ENCODE results near the gene MED17.
A peak's percentile ranks its signal among the peaks of the same experiment; 100 is the strongest.

The MED17 gene

DNA sequence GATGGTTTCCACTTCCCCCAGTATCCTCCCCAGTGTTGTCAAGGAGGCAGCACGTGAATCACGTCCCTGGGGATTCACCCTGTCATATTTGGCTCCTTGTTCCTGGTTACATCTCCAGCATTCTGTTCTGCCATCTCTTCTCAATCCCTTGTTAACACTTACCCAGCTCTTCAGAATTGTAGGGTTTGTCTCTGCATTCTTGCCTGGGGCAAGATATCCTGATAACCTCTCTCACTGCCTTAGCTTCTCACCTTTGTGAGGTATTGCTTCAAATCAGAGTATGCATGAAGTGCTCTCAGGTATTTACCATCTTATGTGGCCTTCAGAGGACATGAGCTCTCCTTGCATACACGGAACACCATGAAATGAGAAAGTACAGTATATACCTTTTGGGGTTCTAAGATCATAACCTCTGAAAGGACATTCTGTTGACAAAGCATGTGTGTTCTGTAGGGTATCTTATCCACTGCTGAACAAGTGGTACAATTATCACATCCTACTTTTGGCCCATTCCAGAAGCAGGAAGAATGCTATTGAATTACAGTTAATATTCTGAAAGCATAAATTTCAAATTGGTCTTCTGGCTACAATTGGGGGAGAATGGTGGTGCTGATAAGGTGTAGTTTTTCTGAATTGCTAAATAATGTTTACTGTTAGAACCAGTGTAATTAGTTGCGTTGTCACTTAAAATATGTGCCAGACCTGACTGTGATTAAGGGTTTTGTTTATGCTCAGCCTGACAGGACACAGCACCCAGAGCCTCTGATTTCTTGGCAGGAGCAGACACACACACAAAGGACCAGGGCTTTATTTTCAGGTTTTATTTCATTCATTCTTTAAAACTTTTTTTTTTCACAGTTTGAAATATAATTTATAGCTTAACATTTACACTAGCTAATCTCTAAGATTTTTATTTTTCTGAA lies 33.6 kb downstream of the MED17 start:
- peak; percentile 66 for DNase-seq

DNA sequence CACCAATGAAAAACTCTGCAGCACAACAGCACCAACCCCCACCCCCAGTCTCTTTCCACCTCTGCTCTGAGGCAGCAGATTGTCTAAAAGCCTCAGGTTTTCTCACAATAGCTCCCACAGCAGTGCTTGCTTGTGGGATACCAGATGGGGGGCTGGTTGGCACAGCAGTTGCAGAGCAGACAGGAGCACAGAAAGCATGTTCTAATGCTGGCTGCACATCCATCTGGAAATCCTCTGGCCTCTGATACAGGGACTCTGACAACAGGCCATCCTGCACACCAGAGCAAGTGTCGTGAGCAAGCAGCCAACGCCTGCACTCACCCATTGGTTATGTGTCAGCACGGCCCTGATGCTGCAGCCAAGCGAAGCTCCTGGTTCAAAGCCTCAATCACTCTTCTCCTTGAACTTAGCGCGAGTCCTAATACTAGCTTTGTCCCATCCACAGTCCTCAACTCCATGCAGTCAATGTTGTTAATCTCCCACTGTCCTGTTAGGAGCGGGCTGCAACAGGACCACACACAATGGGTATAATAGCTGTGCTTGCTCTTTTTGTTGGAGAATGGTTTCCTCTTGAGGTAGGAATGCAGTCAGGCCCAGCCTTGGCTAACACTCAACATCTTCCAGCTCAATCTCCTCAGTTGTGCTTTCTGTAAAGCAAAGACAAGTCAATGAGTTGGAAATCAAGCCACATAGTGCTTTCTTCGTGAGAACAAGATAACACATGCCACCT lies 36.0 kb downstream of the MED17 start:
- no peak for DNase-seq

DNA sequence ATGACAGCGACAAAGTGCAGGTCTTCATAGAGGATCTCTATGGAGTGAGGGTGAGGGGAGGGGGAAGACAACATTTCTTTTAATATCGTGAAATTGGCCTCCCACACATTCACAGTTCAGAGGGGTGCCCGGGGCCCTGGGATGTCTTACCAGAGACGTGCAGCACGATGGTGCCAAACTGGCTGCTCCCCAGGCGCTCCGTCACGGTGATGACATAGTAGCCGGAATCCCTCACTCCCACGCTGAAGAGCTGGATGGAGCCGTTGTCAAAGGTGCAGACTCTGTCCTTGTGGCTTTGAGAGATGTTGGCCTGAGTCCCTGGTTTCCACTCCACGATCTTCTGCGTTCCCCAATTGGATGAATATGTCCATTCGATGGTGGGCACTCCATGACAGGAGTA lies 36.8 kb downstream of the MED17 start:
- DNase-seq, result no peak

DNA sequence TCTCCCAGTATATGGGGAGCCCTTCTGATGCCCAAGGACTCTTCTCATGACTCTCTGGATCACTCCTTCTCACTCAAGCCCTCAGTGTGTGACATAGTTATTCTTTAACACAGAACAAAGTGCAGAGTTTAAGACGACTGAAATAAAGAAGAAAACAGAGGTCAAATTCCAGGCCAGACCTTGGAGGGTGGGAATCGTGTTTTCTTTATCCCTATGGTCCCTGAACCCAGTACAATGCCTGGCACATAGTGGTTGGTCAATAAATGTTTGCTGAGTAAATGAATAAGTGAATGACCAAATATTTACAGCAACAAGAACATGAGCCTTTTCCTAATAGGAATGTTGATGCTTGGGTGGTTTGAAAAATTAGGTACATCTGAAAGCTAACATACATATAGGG lies 37.5 kb downstream of the MED17 start:
- no peak for DNase-seq

DNA sequence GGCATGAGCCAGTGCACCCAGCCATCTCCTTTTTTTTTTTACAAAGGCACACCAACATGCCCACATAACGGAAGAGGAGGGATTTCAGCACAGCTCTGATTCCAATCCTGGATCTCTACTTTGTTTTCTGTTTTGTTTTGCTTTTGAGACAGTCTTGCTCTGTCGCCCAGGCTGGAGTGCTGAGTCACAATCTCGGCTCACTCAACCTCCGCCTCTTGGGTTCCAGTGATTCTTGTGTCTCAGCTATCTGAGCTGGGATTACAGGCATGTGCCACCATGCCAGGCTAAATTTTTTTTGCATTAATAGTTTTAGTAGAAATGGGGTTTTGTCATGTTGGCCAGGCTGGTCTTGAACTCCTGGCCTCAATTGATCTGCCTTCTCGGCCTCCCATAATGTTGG lies 38.3 kb downstream of the MED17 start:
- DNase-seq, result no peak

DNA sequence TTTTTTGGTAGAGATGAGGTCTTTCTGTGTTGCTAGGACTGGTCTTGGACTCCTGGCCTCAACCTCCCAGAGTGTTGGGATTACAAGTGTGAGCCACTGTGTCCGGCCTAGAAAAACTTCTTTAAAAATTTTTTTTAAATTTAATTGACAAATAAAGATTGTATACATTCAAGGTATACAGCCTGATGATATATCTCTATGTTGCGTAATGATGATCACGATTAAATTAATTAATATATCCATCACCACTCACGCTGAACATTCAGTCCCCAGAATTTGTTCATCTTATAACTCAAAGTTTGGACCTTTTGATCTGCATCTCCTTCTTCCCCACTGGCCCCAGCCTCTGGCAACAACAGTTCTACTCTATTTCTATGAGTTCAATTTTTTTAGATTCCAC lies 39.1 kb downstream of the MED17 start:
- DNase-seq, result no peak

DNA sequence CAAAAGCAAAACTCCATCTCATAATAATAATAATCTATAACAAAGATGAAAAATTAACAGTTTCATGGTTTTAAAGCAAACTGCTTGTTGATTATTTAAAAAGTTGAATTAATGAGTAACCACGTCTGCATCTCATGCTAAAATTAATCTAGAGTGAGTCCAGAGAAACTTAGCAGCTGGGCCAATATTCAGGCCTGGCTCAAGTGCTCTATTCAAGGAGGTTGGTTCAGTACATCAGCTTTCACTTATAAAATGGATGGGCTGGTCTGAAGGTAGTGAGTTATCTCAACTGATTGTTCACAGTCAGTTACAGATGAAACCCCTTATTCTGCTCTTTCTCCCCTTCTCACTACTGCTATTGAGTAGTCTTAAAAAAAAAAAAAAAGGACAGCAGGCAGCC lies 43.3 kb downstream of the MED17 start:
- DNase-seq, result no peak

DNA sequence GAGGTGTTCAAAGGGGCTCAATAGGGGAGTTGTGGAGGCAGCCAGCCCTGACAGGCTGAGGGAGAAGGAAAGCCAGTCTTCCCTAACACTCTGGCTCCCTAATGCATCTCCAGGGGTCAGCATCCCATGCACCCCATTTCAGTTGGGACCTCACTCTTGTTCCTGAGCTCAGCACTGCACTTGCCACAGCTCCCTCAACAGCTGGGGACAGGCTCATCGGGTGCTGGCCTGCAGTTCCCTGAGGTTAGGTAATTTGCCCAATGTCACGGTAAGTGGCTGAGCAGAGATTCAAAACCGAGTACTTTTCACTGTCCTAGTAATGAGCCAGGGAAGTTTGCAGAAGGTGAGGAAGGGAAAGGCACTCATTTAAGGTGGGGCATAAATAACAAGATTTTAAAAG lies 45.5 kb downstream of the MED17 start:
- DNase-seq, result no peak

DNA sequence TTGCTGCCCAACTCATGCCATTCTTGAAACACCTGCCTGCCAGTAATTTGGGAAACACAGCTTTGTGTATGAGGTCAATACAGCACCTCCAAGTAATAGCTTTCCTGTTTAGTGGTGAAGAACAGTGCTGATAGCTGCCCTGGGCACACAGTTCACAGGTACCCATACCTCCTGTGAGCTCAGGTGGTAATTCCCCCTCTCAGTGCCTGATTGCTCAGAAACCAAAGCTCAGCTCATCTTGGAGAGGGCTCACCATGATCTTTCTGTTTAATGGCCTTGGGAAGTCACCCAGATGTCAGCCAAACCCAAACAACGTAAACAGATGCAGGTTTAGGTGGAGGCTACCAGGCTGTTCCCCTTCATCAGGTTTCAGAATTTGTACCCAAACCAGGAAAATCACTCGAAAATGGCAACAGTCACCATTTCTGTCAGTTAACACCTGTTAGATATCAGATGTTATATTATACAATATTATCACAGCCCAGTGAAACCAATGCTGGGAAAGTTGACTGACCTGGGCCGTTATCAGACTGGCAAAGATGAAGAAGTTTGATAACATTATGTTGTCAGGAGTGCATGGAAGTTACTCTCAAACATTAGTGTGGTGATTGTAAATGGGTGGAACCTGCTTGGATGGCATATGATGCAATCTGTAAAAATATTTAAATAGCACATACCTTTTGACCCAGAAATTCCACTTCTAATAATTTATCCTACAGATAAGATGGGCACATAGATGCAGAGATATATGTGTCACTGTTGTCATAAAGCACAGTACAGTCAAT lies 47.5 kb downstream of the MED17 start:
- DNase-seq, result no peak

DNA sequence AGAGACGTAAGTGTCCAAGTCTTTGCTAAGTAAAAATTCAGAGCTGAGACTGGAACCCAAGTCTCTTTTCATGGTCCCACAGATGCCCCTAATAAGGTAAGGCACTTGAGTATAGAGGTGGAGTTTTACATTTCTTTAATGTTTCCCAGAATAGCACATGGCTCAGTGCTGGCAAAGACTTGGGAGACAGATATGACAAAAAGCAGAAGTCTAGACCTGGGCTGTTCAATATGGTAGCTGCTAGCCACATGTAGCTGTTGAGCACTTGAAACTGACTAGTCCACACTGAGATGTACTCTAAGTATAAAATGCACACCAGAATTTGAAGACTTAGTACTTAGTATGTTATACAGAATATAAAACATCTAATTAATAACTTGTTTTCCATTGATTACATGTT lies 48.7 kb downstream of the MED17 start:
- no peak for DNase-seq

DNA sequence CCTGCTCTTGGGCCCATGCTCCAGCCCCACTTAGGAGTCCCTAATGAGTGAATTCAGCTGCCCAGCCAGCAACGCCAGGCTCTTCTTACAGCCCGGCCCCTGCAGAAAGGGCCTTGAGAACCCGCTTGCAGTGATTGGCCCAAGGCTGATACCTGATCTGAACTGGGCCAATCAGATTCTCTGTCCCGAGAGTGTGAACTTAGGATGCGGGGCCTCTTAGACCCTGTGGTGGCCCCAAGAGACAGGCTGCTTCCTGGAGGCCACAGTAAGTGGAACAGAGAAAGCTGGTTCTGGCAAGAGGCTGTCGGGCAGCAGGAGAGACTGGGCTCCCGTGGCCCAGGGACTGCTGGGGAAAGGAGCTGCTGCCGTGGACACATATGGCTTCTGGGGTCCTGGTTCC lies 54.9 kb downstream of the MED17 start:
- peak; percentile 48 for DNase-seq

DNA sequence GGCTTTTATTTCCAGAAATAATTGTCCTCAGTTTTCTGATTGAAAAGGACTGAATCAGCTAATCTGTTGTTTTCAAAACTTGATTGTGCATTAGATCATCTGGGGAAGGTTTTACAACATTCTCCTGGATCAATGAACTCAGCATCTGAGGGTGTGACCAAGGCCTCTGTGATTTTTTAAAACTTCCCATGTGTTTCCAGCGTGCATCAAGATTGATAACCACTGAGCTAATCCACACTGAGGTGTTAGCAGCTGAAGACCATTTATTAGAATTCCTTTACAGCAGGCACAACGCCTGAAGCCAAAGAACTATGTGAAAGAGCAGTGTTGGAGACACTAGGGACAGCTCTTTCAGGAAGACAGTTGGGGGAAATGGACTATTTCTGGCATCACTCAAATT lies 56.1 kb downstream of the MED17 start:
- peak; percentile 57 for DNase-seq

DNA sequence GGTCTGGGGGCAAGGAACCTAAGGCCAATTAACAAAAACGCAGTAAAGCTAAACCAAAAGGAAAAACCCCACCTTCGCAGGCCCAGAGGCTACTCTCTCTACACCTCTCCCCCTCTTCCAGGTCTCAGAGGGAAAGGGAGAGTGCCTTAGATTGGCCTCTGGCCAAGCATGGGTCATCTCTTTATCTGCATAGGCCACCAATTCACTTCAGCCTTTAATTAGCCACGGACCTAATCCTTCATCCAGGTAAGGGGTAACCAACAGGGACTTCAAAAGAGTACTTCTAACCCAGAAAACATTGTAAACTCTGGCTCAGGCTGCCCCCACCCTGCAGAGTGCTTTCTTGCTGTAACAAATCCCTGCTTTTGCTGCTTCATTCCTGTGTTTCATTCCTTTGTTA lies 56.9 kb downstream of the MED17 start:
- DNase-seq, result peak; percentile 53

DNA sequence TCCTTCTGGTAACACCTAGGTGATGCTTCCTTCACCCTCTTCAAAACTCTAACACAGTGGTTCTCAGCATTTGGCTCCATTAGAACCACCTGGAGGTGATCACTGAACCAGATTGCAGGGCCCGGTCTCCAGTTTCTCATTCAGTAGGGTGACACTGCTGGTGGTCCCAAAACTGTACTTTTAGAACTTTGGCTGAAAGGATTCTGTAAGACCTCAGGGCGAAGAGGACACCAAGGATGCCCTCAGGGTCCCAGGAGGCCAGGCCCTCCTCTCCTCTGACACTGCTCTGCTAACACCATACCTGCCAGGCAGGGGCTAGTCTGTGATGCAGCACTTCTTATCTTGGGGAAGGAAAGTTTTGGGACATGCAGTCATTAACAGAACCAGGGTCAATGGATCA lies 57.4 kb downstream of the MED17 start:
- peak; percentile 50 for DNase-seq

DNA sequence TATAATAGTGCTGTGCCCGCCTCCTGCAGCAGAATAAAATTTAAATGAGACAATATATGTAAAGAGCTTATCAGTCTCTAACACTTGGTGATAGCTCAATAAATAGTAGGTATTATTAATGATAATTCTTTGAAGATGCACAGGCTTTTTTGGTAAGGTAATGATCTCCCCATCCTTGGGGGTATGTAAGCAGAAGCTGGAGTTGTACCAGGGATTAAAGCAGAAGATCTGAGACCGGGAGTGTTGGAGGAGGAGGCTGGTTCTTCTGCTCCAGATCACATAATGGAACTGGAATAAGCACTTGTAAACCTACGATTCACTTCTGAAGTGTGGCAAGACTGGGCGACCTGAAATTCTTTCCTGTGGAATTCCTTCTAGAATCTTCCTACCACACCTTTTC lies 58.0 kb downstream of the MED17 start:
- no peak for DNase-seq

DNA sequence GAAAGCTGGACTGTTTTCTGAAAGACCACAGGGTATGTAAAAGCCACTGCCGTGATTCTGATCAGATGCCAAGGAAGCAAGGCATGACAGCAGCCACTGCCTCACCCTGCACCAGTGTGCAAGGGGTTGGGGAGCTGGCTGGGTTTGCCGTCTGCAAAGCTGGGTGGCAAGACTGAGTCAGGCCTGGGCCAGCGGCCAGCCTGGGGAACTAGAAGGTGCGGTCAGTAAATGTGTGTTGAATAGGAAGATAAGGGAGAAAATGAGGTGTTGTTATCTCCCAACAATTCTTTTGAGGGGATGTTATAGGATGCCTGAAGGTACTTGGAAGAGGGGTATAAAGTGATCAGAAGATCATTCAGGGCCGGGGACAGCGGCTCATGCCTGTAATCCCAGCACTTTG lies 58.4 kb downstream of the MED17 start:
- DNase-seq, result peak; percentile 47

DNA sequence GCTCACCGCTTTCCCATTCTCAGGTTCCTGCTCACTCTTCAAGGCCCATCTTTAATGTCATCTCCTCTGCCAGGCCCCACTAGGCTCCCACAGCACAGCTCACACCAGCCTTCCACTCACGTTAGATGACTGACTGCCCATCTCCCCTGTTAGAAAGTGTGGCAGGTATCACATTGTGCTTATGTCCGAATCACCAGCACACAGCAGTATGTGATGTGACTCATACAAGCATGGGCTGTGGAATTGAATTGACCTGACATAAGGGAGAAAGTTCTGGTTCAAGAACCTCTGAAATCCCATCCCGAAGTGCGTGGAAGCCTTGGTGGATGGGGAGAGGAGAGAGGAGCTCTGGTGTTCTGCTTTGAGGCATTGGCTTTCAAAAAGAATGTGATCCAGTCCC lies 59.8 kb downstream of the MED17 start:
- DNase-seq, result peak; percentile 48

DNA sequence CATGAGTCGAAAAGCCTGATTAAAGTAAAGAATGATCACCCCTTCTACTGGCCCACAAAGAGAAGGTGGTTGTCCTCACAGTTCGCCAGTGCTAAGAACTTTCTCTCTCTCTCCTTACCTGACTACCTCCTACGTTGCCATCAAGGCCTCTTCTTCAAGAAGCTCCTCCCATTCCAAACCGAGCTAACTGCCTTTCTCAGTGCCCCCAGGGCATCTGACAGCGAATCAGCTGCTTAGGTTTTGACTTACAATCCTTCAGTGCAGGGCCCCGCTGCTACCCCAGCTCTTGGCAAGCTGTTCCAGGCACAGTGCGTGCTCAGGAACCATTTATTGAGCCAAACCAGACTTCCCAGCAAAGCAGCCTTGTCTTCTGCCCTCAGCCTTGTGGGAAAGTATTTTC lies 60.5 kb downstream of the MED17 start:
- DNase-seq, result peak; percentile 87

DNA sequence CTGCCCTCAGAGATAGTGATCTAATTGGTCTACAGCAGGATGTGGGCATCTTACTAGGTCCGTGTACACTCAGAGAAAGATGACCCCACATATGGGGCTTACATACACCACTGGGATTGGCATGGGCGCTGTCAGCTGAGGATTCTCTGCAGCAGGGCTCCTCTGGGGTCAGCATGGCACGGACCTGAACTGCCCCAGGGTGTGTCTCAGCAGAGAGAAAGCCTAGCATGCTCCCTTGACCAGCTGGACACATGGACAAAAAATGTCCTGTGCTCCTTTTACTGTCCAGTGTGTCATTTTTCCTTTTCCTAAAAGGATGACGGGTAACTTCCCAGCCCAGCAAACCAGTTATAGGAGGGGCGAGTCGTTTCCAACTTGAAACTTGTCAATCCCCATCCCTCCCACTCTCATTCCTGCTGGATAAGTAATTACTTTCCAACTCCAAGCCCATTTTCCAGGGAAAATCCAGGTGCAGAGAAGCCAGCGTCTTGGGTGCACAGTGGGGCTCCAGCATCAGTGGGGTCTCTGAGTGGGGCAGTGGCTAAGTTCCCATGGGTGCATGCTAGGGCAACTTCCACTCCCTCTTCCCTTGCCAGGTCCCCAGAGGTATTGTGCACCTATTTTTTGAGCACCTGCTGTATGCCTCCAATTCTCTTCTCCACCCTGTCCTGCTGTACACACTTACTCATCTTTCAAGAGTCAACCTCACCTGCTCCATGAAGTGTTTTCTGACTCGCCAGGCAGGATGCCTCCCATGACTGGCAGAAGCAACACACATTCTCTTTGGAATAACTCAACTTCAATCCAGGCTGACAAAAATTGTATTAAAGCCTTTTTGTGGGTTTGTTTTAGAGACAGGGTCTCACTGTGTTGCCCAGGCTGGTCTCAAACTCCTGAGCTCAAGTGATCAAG lies 61.4 kb downstream of the MED17 start:
- DNase-seq, result peak; percentile 51

DNA sequence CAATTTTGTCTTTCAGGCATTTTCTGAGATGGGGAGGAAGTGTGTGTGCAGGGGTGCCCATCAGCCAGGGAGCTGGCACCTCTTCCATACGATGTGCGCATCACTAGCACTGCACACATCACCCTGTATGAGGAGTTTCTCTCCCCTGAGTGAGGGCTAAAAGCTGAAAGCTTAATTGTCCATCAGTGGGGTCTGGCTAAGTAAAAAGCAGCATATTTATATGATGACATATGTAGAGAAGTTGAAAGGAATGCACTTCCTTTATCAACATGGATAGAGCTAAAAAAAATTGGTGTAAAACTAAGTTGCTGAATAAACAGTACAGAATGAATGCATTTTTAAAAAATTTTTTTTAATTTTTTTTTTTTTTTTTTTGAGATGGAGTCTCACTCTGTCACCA lies 62.3 kb downstream of the MED17 start:
- peak; percentile 29 for DNase-seq

DNA sequence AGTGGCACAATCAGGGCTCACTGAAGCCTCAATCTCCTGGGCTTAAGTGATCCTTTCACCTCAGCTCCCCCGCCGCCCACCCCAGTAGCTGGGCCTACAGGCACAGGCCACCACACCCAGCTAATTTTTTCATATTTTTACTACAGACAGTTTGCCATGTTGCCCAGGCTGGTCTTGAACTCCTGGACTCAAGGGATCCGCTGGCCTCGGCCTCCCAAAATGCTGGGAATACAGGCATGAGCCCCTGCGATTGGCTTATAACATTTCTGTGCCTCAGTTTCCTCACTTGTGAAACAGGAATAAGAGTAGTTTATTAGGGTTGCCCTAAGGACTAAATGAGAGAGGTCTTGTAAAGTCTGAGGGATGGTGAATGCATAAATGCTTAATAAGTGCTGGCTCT lies 65.1 kb downstream of the MED17 start:
- no peak for DNase-seq

All from islet precursor cell (in vitro differentiated cells).